ENCODE results near the gene APOBEC3G.
"Not testable (repeated sequence)": the region's sequence is repeated elsewhere in the genome, so short reads cannot be mapped to it uniquely, and the experiment has no call there.

Gene APOBEC3G

GRCh38 chr22:39068033-39068785 lies 8.9 kb upstream of the APOBEC3G start:
- no peak for DNase-seq

DNA sequence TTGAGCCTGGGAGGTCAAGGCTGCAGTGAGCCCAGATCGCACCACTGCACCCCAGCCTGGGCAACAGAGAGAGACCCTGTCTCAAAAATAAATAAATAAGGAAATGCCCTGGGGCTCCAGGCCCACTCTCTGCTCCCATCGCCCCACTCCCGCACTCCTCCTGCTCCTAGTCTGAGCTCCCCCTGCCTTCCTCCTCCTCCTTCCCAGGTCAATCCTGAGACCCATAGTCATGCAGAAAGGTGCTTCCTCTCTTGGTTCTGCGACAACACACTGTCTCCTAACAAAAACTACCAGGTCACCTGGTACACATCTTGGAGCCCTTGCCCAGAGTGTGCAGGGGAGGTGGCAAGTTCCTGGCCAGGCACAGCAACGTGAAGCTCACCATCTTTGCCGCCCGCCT lies 6.9 kb upstream of the APOBEC3G start:
- no peak for DNase-seq

DNA sequence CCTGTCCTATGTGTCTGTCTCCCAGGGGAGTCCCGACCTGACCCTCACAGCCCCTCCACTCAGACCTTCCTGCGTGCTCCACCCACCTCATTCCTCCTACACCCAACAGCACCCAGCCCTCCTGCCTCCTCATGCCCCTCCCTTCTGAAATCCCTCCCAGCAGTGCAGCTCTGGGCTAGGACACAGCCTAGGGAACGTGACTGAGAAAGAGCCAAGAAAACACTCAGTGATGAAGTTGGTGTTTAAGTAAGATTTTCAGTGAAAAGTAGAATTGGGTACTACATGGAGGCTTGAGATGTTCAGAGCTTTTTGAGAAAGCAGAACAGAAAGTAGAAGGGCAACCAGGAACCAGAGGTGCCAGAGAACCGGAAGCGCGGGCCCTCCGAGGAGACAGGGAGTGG lies 4.5 kb upstream of the APOBEC3G start:
- DNase-seq: not testable (repeated sequence)

GRCh38 chr22:39073981-39074380 lies 3.1 kb upstream of the APOBEC3G start:
- DNase-seq: no peak

GRCh38 chr22:39076155-39077025 lies 685 bp upstream of the APOBEC3G start:
- not testable (repeated sequence) for DNase-seq

DNA sequence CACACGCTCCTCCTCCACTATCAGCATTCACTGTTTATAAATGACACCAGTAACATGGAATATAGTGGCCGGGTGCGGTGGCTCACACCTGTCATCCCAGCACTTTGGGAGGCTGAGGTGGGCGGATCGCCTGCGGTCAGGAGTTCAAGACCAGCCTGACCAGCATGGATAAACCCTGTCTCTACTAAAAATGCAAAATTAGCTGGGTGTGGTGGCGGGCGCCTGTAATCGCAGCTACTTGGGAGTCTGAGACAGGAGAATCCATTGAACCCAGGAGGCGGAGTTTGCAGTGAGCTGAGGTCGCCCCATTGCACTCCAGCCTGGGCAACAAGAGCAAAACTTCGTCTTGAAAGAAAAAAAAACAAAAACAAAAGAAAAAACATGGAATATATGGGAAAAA lies 837 bp downstream of the APOBEC3G start:
- DNase-seq: not testable (repeated sequence)

DNA sequence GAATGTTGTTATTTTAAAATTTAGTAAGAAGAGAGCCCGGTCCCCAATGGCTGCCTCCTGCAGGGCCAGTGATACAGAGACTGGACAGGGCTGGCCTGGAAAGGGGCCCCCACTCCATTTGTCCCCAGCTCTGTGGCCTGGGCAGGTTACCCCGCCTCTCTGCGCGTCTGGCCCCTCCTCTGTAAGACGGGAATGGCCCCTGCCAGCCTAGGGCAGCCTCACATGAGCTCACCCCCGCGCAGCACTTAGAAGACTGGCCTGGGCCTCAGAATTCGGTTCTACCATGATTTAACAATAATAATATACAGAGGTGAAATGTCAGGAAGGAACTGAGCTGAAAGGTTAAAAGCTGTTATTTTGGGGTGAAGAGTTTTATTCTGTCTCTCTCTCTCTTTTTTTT lies 1.3 kb downstream of the APOBEC3G start:
- no peak for DNase-seq

- DNase-seq: not testable (repeated sequence)
Measured at GRCh38 chr22:39079054-39079637, 2.1 kb downstream of the APOBEC3G start.

DNA sequence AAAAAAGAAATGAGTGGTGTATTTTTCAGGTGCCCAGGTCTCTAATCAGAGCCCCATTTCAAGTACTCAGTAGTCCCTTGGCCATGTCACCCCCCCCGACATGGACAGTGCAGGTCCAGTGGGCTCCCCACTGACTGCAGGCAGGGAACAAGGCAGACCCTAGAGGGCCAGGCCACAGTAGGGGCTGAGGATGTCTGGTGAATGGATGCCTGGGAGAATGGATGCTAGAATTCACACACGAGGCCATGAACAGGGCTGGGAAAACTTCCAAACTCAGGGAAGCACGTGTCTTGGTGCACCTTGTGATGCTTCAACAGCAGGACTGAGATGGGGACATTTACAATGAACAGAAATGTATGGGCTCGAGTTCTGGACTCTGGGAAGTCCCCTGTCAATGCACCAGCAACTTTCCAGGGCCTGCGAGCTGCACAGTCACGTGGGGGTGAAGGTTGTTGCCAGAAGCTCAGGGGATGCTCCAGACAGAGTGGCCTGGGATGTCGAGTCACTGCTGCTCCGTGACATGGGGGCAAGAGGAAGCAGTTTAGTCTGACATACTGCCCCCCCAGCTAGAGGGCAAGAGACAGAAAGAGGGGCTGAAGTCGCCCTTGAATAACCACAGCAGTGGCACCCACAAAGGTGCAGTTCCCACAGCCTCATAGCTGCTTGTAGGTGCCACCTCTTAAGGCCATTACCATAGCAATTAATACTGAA lies 3.1 kb downstream of the APOBEC3G start:
- DNase-seq: no peak

DNA sequence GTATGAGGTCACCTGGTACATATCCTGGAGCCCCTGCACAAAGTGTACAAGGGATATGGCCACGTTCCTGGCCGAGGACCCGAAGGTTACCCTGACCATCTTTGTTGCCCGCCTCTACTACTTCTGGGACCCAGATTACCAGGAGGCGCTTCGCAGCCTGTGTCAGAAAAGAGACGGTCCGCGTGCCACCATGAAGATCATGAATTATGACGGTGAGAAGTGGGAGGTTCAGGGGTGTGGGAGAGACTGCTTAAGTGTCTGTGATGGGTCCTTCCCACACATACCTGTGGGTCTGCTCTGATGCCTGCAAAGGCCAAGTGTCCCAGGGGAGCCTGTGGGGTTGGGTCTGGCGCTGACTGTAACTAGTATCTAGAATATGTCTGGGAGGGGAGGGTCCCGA lies 3.9 kb downstream of the APOBEC3G start:
- no peak for DNase-seq

- DNase-seq: no peak
Measured at GRCh38 chr22:39081598-39081997, 4.5 kb downstream of the APOBEC3G start.

DNA sequence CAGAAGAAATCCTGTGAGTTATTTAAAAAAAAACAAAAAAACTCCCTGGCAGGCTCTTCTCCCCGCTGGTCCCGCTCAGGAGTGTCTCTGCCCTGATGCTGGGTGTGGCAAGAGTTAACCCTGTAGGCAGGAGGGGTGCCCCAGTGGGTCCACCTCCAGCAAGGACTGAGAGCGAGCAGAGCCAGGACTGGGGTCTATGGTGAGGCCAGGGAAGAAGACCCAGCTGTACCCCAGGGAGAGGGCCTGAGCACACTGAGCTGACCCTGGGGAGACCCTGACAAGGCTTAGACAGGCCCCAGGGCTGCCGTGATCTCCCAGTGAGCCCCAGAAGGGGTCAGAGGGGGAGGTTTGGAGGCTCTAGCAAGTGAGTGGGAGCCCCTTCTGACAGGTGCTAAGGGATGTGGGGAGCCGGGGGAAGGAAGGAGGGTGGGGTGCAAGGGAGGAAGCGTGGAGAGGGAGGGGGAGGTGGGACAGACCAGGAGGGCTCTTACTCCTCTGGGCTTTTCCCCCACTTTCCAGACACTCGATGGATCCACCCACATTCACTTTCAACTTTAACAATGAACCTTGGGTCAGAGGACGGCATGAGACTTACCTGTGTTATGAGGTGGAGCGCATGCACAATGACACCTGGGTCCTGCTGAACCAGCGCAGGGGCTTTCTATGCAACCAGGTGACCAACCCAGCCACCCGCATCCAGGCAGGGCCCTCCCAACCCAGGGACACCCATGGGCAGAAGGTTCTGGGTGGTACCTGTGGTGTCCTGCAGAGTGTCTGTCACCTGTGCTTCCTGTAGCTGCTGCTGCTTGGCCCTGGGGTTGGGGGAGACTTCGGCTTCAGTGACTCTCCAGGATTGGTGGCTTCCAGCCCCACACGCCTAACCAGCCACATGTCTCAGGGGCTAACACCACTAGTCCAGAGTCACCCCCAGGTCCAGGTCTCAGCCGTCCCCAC lies 6.4 kb downstream of the APOBEC3G start:
- no peak for DNase-seq

DNA sequence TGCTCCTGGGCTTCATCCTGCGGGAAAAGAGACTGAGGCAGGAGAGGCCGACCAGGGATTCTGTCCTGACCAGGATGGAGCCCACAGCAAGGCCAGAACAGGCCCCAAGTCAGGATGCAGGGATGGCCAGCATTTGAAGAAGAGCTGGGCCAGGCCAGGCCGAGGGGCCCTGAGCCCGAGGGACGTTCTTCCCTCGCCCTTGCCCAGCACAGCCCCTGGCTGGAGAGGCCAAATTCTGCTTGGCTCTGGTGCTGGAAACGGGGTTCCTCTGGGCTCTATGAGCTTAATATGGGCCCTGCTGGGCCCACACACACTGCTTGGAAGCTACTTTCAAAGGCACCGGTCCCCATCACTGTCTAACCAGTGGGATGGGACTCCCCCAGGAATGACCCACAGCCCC lies 7.6 kb downstream of the APOBEC3G start:
- DNase-seq: no peak

GRCh38 chr22:39087098-39087497 lies 10.0 kb downstream of the APOBEC3G start:
- DNase-seq: no peak

GRCh38 chr22:39087881-39088684 lies 11.0 kb downstream of the APOBEC3G start:
- no peak for DNase-seq

GRCh38 chr22:39088685-39089032 lies 11.6 kb downstream of the APOBEC3G start:
- DNase-seq: no peak

- DNase-seq: no peak
Measured at GRCh38 chr22:39089928-39090327, 12.9 kb downstream of the APOBEC3G start.

DNA sequence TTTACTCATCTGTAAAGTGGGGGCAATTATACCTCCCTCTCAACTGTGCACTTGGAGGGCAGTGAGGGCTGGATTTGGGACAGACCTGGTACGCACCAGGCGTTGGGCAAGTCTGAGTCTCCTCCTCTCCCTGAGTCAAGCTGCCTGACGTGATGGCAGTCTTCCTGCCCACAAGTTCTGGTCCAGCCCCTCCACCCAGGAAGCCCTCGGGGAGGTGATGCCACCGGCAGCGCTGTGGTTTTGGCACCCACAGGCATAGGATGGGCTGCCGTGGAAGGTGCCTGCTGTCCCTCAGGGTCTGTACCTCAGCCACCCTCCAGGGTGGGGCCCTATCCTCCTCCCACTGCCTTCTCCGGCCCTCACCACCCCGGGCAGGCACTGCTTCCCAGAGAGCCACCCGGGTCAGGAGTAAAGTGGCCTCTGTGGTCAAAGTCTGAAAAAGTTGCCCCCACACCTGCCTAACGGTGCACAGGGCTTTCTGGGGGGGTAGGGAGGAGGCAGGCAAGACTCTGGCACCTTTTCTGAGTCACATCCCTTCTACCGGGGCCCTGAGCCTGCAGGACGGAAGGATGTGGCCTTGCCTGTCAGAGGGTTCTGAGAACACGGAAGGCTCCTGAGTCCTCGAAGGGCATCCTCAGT lies 13.5 kb downstream of the APOBEC3G start:
- DNase-seq: no peak

DNA sequence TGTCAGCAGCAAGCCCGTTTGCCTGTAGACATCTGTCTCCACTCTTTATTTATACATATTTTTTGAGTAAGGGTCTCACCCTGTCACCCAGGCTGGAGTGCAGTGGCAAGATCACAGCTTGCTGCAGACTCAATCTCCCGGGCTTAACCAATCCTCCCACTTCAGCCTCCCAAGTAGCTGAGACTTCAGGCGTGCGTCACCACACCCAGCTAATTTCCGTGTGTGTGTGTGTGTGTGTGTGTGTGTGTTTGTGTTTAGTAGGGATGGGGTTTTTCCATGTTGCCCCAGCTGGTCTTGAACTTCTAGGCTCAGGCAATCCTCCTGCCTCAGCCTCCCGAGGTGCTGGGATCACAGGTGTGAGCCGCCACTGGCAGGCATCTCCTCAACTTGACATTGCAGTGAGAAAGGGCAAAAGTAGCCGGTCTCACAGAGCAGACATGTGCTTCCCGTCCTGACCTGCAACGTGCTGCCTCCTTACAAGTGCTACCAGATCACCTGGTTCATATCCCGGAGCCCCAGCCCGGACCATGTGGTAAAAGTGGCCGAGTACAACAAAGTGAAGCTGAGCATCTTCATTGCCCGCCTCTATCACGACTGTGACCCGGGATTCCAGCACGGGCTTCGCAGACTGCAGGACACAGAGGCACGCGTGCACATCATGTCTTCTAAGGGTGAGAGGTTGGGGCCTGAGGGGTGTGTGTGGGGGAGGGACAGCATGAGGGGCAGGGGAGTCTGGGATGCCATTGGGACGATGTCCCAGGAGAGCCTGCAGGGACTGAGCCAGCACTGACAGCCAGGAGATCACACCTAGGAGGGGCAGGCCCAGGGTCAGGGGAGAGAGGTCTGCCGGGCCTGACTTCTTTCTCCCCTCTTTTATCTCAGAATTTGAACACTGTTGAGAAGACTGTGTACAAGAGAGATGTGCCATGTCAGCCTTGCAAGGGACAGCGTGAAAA lies 14.3 kb downstream of the APOBEC3G start:
- no peak for DNase-seq
